ENCODE measurements around the gene ZSWIM4. TPM values are rescaled to one million over a fixed set of nuclear protein-coding genes. Genes with fewer than 3 reads are reported as not detected.

Gene ZSWIM4
- total RNA-seq, 4 donors from 2014 or later: 2.8 to 19.8 (median 4.0) TPM

- H3K9me3 ChIP-seq: no peaks in the 10 kb centered on the region
- no peak overlapping the region for H3K4me3 ChIP-seq
- H3K4me1 ChIP-seq: no peaks in the 10 kb centered on the region
- H3K36me3 ChIP-seq: peaks cover 0 to 77% (median 0%) of the 10 kb centered on the region in 3 donors
- DNase-seq (ENCODE audit: low spot score in 2 of 2): no peak
- no peak for TF ChIP-seq EP300 (IDR thresholded peaks at IDR 0.05)
- TF ChIP-seq POLR2A (IDR thresholded peaks at IDR 0.05): no peak
- no peak for TF ChIP-seq CTCF (IDR thresholded peaks at IDR 0.05)
- 95 to 97% methylated on average over 22 to 27 of the region's 34 CpGs for WGBS, 2 donors
- H3K27me3 ChIP-seq: no peaks in the 10 kb centered on the region
- no peak overlapping the region for H3K27ac ChIP-seq
Observed at GRCh38 chr19:13808856-13809255, 13.6 kb downstream of the ZSWIM4 start.

DNA sequence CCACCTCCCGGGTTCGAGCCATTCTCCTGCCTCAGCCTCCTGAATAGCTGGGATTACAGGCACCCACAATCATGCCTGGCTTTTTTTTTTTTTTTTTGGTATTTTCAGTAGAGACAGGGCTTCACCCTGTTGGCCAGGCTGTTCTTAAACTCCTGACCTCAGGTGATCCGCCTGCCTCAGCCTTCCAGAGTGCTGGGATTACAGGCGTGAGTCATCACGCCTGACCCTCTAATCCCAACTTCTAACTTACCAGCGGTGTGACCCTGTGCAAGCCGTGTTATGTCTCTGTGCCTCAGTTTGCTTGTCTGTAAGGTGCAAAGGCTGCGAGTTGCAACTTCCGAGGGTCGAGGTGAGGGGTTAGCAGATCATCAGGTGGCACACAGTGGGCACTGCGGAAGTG is 17.3 kb downstream of the ZSWIM4 start:
- no peaks in the 10 kb centered on the region for H3K27me3 ChIP-seq
- no peaks in the 10 kb centered on the region for H3K4me1 ChIP-seq
- no peak for TF ChIP-seq EP300 (IDR thresholded peaks at IDR 0.05)
- no peak for TF ChIP-seq CTCF (IDR thresholded peaks at IDR 0.05)
- no peak for TF ChIP-seq POLR2A (IDR thresholded peaks at IDR 0.05)
- no peak overlapping the region for H3K4me3 ChIP-seq
- WGBS, 2 donors: 91 to 97% methylated on average over 11 of the region's 11 CpGs
- no peaks in the 10 kb centered on the region for H3K9me3 ChIP-seq
- peaks cover 0 to 90% (median 0%) of the 10 kb centered on the region in 3 donors for H3K36me3 ChIP-seq
- H3K27ac ChIP-seq: no peak overlapping the region
- DNase-seq (ENCODE audit: low spot score in 2 of 2): no peak

GRCh38 chr19:13813147-13813546 is 17.9 kb downstream of the ZSWIM4 start:
- 97 to 100% methylated on average over 2 of the region's 2 CpGs for WGBS, 2 donors
- no peaks in the 10 kb centered on the region for H3K9me3 ChIP-seq
- no peaks in the 10 kb centered on the region for H3K4me1 ChIP-seq
- no peak overlapping the region for H3K4me3 ChIP-seq
- peaks cover 0 to 90% (median 0%) of the 10 kb centered on the region in 3 donors for H3K36me3 ChIP-seq
- DNase-seq (ENCODE audit: low spot score in 2 of 2): no peak
- TF ChIP-seq CTCF (IDR thresholded peaks at IDR 0.05): no peak
- TF ChIP-seq POLR2A (IDR thresholded peaks at IDR 0.05): no peak
- no peak for TF ChIP-seq EP300 (IDR thresholded peaks at IDR 0.05)
- H3K27ac ChIP-seq: no peak overlapping the region
- H3K27me3 ChIP-seq: no peaks in the 10 kb centered on the region

DNA sequence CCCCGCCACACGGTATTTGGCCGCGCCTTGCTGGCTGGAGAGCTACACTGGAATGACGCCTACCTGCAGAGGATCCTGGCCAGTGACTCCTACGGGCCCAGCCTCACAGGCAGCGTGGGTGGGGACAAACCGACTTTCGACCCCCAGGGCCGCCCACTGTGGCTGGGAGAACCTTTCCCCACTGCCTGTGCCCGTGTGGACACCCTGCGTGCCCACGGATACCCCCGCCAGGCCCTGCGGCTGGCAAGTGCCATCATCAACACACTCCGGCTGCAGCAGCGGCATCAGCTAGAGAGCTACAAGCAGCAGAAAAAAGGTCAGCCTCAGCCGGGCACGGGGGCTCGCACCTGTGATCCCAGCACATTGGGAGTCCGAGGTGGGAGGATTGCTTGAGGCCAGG is 19.3 kb downstream of the ZSWIM4 start:
- WGBS, 2 donors: 88 to 89% methylated on average over 14 to 21 of the region's 21 CpGs
- no peak for DNase-seq (ENCODE audit: low spot score in 2 of 2)
- TF ChIP-seq POLR2A (IDR thresholded peaks at IDR 0.05) (no peak), CTCF (IDR thresholded peaks at IDR 0.05) (no peak), EP300 (IDR thresholded peaks at IDR 0.05) (no peak)
- no peaks in the 10 kb centered on the region for H3K4me1 ChIP-seq
- H3K27me3 ChIP-seq: no peaks in the 10 kb centered on the region
- peaks cover 0 to 90% (median 0%) of the 10 kb centered on the region in 3 donors for H3K36me3 ChIP-seq
- no peak overlapping the region for H3K27ac ChIP-seq
- no peaks in the 10 kb centered on the region for H3K9me3 ChIP-seq
- no peak overlapping the region for H3K4me3 ChIP-seq

GRCh38 chr19:13817018-13817614 is 21.9 kb downstream of the ZSWIM4 start:
- no peak for TF ChIP-seq POLR2A (IDR thresholded peaks at IDR 0.05)
- no peak for TF ChIP-seq CTCF (IDR thresholded peaks at IDR 0.05)
- no peak for TF ChIP-seq EP300 (IDR thresholded peaks at IDR 0.05)
- WGBS, 2 donors: 66 to 67% methylated on average over 8 to 11 of the region's 11 CpGs

More at GRCh38 chr19:13817018-13817614, 21.9 kb downstream of the ZSWIM4 start:
- Histone ChIP-seq H3K27me3 (no peaks in the 10 kb centered on the region), H3K36me3 (peaks cover 0 to 78% (median 0%) of the 10 kb centered on the region in 3 donors), H3K27ac (no peak overlapping the region), H3K4me1 (peaks cover 0 to 5% (median 0%) of the 10 kb centered on the region in 4 donors), H3K9me3 (no peaks in the 10 kb centered on the region), H3K4me3 (no peak overlapping the region)
- DNase-seq (ENCODE audit: low spot score in 2 of 2): no peak

Data from tibial nerve (tissue), 4 donors.